Glutamatergic neuron (in vitro differentiated cells): ENCODE results near the gene CCIN. TPM values are rescaled to one million over a fixed set of nuclear protein-coding genes. Genes with fewer than 3 reads are reported as not detected.

ENCODE experiments used
- DNase-seq: peaks from one replicate; pipeline ENCODE4 v3.0.0; 2022
- H3K27ac Mint-ChIP-seq: one replicate; pipeline ENCODE4 v1.8.0; 2020; ENCODE audit warnings: mild to moderate bottlenecking, mixed read lengths, inconsistent platforms; ENCODE audit not compliant: unreplicated experiment
- H3K27me3 Mint-ChIP-seq: one replicate; pipeline ENCODE4 v1.8.0; 2020; ENCODE audit warnings: mild to moderate bottlenecking, moderate library complexity, mixed read lengths, inconsistent platforms; ENCODE audit not compliant: unreplicated experiment
- H3K36me3 Mint-ChIP-seq: one replicate; pipeline ENCODE4 v1.8.0; 2020; ENCODE audit warnings: mild to moderate bottlenecking, mixed read lengths, inconsistent platforms; ENCODE audit not compliant: unreplicated experiment
- H3K4me1 Mint-ChIP-seq: one replicate; pipeline ENCODE4 v1.8.0; 2020; ENCODE audit warnings: mild to moderate bottlenecking, low read depth, mixed read lengths, inconsistent platforms; ENCODE audit not compliant: unreplicated experiment
- H3K4me3 Mint-ChIP-seq: one replicate; pipeline ENCODE4 v1.8.0; 2020; ENCODE audit warnings: mild to moderate bottlenecking, mixed read lengths, inconsistent platforms; ENCODE audit not compliant: unreplicated experiment
- H3K9me3 Mint-ChIP-seq: one replicate; pipeline ENCODE4 v1.8.0; 2020; ENCODE audit warnings: mild to moderate bottlenecking, moderate library complexity, mixed read lengths, inconsistent platforms; ENCODE audit not compliant: unreplicated experiment
- CTCF ChIP-seq: fragments of 200-600 bp; sonication (generic); IDR thresholded peaks from one replicate; pipeline ENCODE4 v1.5.0; 2021; ENCODE audit not compliant: partially characterized antibody, unreplicated experiment
- total RNA-seq: library from RNA; stranded (reverse); fragmentation: NEBNext Ultra II Directional; extraction: Animal tissue kit (Norgen Biotek cat#: 25700); gene quantifications from one replicate; pipeline ENCODE4 v1.2.1, GENCODE V29; 2021; ENCODE audit not compliant: unreplicated experiment

The CCIN gene
- total RNA-seq, 1 donor from 2014 or later = 0.22 TPM

DNA sequence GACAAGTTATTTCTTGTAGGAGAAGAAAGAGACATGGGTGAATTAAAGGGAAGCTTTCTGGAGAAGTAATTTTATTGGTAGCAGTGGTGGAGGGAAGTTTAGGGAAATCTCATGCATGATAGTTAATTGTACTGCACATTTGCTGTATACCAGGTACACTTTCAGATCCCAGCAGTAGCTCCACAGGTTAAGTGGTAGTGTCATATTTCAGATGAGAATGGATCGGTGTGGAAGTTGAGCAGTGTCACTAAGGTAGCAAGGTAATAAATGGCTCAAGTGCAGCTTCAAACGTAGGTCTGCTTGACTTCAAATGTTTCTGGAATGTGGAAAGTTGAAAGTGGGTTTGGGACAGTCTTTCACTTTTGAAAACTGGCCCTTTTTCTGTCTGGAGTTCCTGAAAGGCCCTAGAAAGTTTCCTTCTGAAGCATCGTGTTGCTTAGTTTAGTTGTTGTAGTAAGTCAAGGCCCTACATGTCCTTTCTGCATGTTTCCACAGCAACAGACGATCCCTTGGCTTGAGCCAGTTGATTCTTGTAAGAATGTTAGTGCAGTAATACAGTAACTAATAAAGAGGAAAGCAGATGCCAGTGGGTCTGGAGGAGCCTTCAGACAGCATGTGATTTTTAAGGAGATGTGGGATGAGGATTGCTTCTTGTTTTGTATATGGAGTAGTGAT, 25.3 kb downstream of the CCIN start:
- Mint-ChIP-seq H3K27ac (no peak overlapping the region), H3K4me1 (peaks cover 21% of the 10 kb centered on the region), H3K36me3 (no peaks in the 10 kb centered on the region), H3K27me3 (no peaks in the 10 kb centered on the region), H3K4me3 (no peak overlapping the region), H3K9me3 (no peaks in the 10 kb centered on the region)
- DNase-seq = no peak
- no peak for TF ChIP-seq CTCF

DNA sequence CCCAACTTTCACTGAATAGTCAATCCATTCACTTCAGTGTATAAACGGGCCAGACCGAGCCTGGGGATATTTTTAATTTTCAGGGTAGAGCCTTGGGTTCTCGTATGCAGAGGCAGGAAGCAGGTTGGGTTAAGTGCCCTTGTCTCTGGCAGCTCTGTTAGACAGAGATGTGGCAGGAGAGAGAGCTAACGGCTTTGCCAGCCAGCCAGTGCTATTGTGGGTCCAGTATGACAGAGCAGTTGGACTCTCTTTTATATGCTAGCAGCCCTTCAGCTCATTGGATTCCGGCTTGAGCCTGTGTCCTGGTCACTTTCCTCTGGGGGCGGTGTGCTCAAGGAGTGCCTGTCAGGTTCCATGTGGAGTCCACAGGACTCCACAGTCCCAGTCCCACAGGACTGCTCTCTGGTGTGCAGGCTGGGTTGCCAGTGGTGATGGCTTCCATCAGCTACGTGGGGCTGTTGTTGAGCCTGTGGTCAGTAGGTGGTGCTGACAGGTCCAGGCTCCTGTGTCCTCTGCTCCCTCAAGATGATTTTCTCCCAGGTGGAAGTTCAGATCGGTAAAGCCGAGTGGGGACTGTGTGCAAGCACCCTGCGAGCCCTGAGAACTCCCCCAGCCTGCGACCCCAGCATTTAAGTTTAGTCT, 35.8 kb downstream of the CCIN start:
- no peak for TF ChIP-seq CTCF
- H3K36me3 Mint-ChIP-seq = no peaks in the 10 kb centered on the region
- H3K27ac Mint-ChIP-seq = no peak overlapping the region
- H3K4me3 Mint-ChIP-seq = no peak overlapping the region
- no peaks in the 10 kb centered on the region for H3K9me3 Mint-ChIP-seq
- DNase-seq = peak; percentile 51
- no peaks in the 10 kb centered on the region for H3K4me1 Mint-ChIP-seq
- peaks cover 3% of the 10 kb centered on the region for H3K27me3 Mint-ChIP-seq

DNA sequence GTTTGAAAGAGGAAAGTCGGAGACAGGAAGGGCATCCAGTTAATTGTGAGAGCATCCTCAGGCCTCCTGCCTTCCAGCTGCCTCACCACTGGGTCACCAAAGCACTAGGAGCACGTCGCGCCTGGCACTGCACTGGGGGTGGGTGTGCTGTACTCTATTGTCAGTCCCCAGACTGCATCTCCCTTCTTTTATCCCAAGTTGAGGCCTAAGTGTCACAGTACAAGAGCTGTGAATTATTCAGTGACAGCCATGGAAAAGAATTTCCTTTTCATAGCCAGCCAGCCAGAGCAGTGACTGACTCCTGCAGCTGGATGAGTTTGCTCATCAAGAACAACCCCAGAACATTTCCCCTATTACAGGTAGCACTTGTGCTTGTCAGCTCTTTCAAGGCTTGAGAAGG, 37.8 kb downstream of the CCIN start:
- Mint-ChIP-seq H3K36me3 (no peaks in the 10 kb centered on the region), H3K27me3 (peaks cover 3% of the 10 kb centered on the region), H3K9me3 (no peaks in the 10 kb centered on the region), H3K27ac (no peak overlapping the region), H3K4me1 (peaks cover 1% of the 10 kb centered on the region), H3K4me3 (no peak overlapping the region)
- no peak for TF ChIP-seq CTCF
- no peak for DNase-seq

DNA sequence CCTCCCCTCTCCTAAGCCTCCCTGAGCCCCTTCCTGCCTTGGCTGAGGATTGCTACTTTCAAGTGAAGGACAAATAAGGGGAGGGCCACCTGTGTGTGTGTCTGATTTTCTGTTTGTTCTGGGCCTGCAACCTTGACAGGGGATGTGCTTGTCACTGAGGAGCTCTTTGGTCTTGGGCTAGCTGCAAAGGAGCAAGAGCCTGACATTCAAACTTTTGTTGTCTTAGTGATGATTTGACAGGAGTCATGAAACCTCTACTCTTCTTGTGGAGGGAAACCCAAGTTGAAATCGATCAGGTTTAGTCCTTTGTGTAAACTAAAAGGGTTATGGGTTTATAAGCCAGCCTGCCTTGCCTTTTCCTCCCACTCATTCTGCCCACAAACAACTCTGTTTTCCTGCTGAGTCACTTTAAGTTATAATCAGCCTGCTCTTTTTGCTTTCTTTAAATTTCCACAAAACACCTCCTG, 38.4 kb downstream of the CCIN start:
- Mint-ChIP-seq H3K4me1 (peaks cover 1% of the 10 kb centered on the region), H3K9me3 (no peaks in the 10 kb centered on the region), H3K36me3 (no peaks in the 10 kb centered on the region), H3K4me3 (no peak overlapping the region), H3K27me3 (peaks cover 3% of the 10 kb centered on the region), H3K27ac (no peak overlapping the region)
- DNase-seq = no peak
- no peak for TF ChIP-seq CTCF
